Esophagus muscularis mucosa (tissue), 4 donors: Measurements from ENCODE around the gene TAF6.

ENCODE experiments used
- EP300 ChIP-seq: sonication (generic); formaldehyde crosslinking; IDR thresholded peaks from one replicate; pipeline ENCODE4 v1.6.1; 2017; ENCODE audit warnings: antibody characterized with exemption
- POLR2A ChIP-seq: fragments of 450-650 bp; IDR thresholded peaks from one replicate; pipeline ENCODE4 v1.6.1; 2017; ENCODE audit warnings: antibody characterized with exemption, moderate library complexity, mild to moderate bottlenecking, low read depth
- POLR2AphosphoS5 ChIP-seq, 2 donors: sonication (generic); formaldehyde crosslinking; IDR thresholded peaks; one replicate each; pipeline ENCODE4 v1.6.1; 2017; ENCODE audit warnings: antibody characterized with exemption in 2 of 2
- TF ChIP-seq, protein P1 (sequence below), 3 experiments: fragments of 200-600 bp in 2 of 3; fragments of 450-650 bp in 1 of 3; sonication (generic) in 2 of 3; IDR thresholded peaks; one replicate each; pipeline ENCODE4 v1.5.1; 2017 to 2019; ENCODE audit warnings: antibody characterized with exemption in 3 of 3, mild to moderate bottlenecking in 2 of 3, moderate library complexity in 1 of 3

DNA sequence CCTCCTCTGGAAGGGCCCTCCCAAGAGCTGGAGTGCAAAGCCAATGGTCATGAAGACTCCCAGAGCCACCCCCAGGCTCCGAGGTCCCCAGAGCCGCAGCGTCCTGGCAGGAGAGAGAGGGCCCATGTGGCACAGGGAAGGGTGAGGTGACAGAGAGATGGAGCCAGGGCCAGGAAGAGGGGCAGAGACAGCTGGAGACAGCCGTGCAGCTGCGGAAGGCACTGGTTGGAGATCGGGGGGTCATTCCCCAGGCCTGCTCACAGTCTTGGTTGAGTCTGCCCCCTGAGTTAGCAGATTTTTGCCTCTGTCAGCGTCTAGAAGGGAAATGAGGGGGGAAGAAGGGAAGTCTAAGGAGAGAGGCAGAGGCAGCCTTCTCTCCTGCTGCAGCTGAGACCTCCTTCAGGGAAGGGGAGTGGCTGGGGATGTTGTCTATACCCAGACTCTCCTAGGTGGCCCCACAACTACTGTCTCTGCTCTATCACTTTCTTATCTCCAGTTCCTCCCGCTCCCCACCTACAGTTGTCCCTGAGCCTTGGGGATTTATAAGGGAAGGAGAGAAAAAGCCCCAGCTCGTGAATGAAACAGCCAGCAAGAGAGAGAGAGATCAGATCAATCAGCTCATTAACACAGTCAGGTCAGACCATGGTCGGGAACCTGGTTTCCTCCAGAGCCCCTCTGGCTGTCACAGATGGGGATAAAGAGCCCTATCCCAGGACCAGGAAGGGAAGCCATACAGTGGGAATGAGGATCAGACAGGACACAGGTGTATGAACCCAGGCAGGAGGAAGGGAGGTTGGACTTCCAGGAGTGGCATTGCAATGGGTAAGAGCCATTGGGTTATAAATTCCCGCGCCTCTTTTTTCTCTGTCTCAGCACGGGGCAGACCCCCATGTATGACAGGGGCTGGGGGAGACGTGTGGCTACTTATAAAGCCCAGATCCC is 48.1 kb upstream of the TAF6 start:
- TF ChIP-seq POLR2AphosphoS5 (IDR thresholded peaks at IDR 0.05), result no peak
- TF ChIP-seq, protein P1, sequence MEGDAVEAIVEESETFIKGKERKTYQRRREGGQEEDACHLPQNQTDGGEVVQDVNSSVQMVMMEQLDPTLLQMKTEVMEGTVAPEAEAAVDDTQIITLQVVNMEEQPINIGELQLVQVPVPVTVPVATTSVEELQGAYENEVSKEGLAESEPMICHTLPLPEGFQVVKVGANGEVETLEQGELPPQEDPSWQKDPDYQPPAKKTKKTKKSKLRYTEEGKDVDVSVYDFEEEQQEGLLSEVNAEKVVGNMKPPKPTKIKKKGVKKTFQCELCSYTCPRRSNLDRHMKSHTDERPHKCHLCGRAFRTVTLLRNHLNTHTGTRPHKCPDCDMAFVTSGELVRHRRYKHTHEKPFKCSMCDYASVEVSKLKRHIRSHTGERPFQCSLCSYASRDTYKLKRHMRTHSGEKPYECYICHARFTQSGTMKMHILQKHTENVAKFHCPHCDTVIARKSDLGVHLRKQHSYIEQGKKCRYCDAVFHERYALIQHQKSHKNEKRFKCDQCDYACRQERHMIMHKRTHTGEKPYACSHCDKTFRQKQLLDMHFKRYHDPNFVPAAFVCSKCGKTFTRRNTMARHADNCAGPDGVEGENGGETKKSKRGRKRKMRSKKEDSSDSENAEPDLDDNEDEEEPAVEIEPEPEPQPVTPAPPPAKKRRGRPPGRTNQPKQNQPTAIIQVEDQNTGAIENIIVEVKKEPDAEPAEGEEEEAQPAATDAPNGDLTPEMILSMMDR (IDR thresholded peaks at IDR 0.05), result no peak
- no peak for TF ChIP-seq POLR2A
- no peak for TF ChIP-seq EP300
